T1000 (cell line): ENCODE data around the gene KIAA0825.

ENCODE experiments used
- DNase-seq: peaks from one replicate; lab custom pipeline; 2025; ENCODE audit warnings: mixed read lengths; lab: John Stamatoyannopoulos, UW

Gene KIAA0825

GRCh38 chr5:94312298-94312697 is 306.1 kb downstream of the KIAA0825 start:
- DNase-seq: no peak

- no peak for DNase-seq
Observed at GRCh38 chr5:94310833-94311232, 307.6 kb downstream of the KIAA0825 start.

GRCh38 chr5:94309141-94309540 is 309.3 kb downstream of the KIAA0825 start:
- no peak for DNase-seq

- no peak for DNase-seq
Observed at GRCh38 chr5:94308442-94308841, 310.0 kb downstream of the KIAA0825 start.

- DNase-seq: no peak
Observed at GRCh38 chr5:94304146-94304545, 314.3 kb downstream of the KIAA0825 start.

GRCh38 chr5:94288937-94289336 is 329.5 kb downstream of the KIAA0825 start:
- no peak for DNase-seq

GRCh38 chr5:94285984-94286383 is 332.4 kb downstream of the KIAA0825 start:
- DNase-seq: no peak

GRCh38 chr5:94283093-94283492 is 335.3 kb downstream of the KIAA0825 start:
- no peak for DNase-seq

GRCh38 chr5:94281236-94281801 is 337.1 kb downstream of the KIAA0825 start:
- DNase-seq: no peak

GRCh38 chr5:94276751-94277150 is 341.7 kb downstream of the KIAA0825 start:
- DNase-seq: no peak

- no peak for DNase-seq
Observed at GRCh38 chr5:94276048-94276447, 342.4 kb downstream of the KIAA0825 start.

- no peak for DNase-seq
Observed at GRCh38 chr5:94274707-94275106, 343.7 kb downstream of the KIAA0825 start.

- no peak for DNase-seq
Observed at GRCh38 chr5:94268226-94268625, 350.2 kb downstream of the KIAA0825 start.

- no peak for DNase-seq
Observed at GRCh38 chr5:94267350-94267899, 351.0 kb downstream of the KIAA0825 start.

GRCh38 chr5:94266170-94266569 is 352.2 kb downstream of the KIAA0825 start:
- DNase-seq: no peak

GRCh38 chr5:94263068-94263467 is 355.3 kb downstream of the KIAA0825 start:
- DNase-seq: no peak

GRCh38 chr5:94260096-94260495 is 358.3 kb downstream of the KIAA0825 start:
- DNase-seq: no peak

- no peak for DNase-seq
Observed at GRCh38 chr5:94254214-94254613, 364.2 kb downstream of the KIAA0825 start.

GRCh38 chr5:94250985-94251384 is 367.4 kb downstream of the KIAA0825 start:
- DNase-seq: no peak

GRCh38 chr5:94249430-94249829 is 369.0 kb downstream of the KIAA0825 start:
- DNase-seq: no peak

GRCh38 chr5:94248175-94248875 is 370.1 kb downstream of the KIAA0825 start:
- no peak for DNase-seq

GRCh38 chr5:94245608-94246007 is 372.8 kb downstream of the KIAA0825 start:
- DNase-seq: no peak

GRCh38 chr5:94244921-94245320 is 373.5 kb downstream of the KIAA0825 start:
- no peak for DNase-seq

GRCh38 chr5:94243612-94244011 is 374.8 kb downstream of the KIAA0825 start:
- peak; percentile 29 for DNase-seq
